ENCODE measurements around the gene MYH7B.

Gene MYH7B

GRCh38 chr20:34977365-34978091, 21.9 kb downstream of the MYH7B start:
- no peak for DNase-seq (ENCODE audit: low read depth, low spot score)

GRCh38 chr20:34978092-34978744, 22.6 kb downstream of the MYH7B start:
- no peak for DNase-seq (ENCODE audit: low read depth, low spot score)

DNA sequence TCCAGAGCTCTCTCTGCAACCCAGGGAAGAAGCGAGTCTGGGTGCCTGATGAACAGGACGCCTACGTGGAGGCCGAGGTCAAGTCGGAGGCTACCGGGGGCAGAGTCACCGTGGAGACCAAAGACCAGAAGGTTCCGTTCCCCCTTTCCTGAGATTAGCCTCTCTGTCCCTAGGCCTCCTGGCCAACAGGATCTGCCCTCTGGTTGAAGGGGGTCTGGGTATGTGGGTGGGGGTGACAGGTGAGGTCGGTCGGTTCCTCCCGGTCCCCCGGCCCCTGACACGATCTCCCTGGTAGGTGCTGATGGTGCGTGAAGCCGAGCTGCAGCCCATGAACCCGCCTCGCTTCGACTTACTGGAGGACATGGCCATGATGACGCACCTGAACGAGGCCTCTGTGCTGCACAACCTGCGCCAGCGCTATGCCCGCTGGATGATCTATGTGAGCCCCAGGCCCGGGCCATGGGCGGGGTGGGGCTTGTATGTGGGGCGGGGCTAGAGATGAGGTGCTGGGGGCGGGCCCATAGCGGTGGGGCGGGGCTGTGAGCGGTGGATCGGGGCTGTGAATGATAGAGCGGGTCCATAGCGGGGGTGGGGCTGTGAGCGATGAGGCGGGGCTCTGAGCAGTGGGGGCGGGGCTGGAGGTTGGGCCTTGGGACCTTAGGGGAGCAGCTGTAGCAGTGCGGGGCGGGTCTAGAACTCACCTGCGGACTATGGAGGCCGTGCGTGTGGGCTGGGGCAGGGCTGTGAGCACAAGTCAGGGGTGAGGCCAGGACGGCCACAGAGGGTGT, 23.9 kb downstream of the MYH7B start:
- no peak for DNase-seq (ENCODE audit: low read depth, low spot score)

DNA sequence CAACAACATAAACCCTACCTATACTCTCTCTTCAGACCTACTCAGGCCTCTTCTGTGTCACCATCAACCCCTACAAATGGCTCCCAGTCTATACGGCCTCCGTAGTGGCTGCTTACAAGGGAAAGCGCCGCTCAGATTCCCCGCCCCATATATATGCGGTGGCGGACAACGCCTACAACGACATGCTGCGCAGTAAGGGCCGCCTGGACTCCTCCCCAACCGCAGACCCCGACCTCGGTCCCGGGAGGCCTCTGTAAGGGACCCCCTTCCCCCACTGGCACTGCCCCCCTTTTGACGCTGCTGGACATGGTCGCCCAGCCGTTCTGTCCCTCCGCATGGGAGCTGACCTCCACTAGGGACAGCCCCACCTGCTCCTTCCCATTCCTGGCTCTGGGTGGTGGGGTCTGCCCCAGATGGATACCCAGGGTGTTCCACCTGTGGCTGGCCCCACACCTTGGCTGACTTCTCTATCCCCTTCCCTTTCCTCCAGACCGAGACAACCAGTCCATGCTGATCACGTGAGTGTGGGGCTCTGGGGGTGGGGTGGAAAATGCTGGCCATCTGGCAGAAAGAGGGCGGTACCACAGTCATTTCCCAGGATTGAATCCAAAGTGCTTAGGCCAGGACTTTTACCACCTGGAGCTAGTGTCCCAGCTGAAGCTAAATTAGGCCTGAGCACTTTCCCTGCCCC, 25.0 kb downstream of the MYH7B start:
- no peak for DNase-seq (ENCODE audit: low read depth, low spot score)

- DNase-seq (ENCODE audit: low read depth, low spot score): no peak
These were observed 26.8 kb downstream of the MYH7B start for GRCh38 chr20:34982270-34983088.

GRCh38 chr20:34983089-34983820, 27.6 kb downstream of the MYH7B start:
- DNase-seq (ENCODE audit: low read depth, low spot score): no peak

DNA sequence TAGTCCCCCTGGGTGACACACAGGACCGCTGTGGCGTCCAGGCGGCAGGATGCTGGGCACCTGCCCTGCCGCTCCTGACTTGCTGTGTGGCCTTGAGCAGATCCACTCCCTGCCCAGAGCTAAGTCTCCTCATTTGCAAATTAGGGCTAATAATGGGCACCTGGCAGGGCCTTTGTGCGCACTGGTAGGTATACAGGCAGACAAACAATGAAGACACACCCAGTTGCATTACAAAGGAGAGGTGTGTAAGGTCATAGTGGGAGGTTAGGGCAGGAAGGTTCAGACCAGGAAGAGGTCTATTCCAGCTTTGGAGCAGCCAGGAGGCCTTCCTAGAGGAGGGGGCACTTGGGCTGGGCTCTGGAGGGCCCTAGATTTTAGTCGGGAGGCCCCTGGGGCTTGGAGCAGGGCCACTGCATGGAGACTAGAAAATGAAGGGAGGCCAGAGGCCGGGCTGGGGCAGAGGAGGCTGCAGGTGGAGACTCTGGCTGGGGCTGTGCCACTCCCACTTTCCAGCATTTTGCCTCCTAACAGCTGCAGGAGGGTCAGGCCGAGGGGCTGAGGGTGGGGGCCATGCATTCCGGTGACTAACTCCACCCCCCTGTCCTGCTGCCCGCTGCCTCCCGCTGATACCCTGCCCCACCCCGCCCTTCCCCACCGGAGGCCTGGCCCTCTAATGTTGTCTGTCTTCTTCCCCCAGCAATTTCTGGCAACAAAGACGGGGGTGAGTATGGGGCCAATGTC, 28.5 kb downstream of the MYH7B start:
- DNase-seq (ENCODE audit: low read depth, low spot score): no peak

DNA sequence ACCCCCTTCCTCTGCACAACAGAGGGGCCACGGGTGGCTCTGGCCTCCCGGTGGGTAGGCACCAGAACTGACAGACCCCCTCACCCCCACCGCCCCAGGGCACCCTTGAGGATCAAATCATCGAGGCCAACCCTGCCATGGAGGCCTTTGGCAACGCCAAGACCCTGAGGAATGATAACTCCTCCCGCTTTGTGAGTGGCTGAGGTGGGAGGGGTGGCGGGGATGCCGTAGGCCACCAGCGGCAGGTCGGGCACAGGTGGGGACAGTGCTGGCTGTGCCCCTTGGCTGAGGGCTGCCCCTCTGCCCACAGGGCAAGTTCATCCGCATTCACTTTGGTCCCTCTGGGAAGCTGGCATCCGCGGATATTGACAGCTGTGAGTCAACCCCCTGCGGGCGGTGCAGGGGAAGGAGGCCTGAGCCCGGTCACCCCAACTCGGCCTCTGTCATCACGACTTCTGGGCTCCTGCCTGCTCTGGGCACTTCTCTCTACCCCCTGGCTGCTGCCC, 29.1 kb downstream of the MYH7B start:
- no peak for DNase-seq (ENCODE audit: low read depth, low spot score)

GRCh38 chr20:34985461-34986310, 30.0 kb downstream of the MYH7B start:
- DNase-seq (ENCODE audit: low read depth, low spot score): no peak

- DNase-seq (ENCODE audit: low read depth, low spot score): no peak
These were observed 30.9 kb downstream of the MYH7B start for GRCh38 chr20:34986311-34987287.

DNA sequence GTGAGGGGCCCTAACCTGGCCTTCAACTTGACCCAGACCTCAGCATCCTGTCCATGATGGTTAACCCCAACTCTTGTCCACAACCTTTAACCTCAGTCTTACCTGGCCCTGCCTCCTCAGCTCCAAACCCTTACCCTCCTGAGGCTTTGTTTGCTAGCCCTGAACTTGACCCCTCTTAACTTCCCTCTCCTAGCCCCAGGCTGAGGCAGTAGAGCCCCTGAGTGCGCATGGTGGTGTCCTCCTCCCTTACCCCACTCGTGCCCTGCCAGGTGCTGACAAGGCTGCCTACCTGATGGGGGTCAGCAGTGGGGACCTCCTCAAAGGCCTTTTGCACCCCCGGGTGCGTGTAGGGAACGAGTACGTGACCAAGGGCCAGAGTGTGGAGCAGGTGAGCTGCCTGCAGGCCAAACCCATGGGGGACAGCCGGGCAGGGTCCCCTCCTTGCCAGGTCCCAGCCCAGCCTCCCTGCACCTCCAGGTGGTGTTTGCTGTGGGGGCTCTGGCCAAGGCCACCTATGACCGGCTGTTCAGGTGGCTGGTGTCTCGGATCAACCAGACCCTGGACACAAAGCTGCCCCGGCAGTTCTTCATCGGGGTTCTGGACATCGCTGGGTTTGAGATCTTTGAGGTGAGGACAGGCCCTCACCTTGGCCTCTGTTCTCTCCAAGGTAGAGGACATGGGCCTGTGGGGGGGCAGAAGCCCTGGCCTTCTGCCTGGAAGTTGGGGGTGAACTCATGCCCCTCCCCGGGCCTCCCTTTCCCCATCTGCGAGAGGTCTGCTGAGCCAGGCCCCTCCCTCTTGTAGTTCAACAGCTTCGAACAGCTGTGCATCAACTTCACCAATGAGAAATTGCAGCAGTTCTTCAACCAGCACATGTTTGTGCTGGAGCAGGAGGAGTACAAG, 31.9 kb downstream of the MYH7B start:
- no peak for DNase-seq (ENCODE audit: low read depth, low spot score)

- no peak for DNase-seq (ENCODE audit: low read depth, low spot score)
These were observed 32.5 kb downstream of the MYH7B start for GRCh38 chr20:34988191-34988540.

- DNase-seq (ENCODE audit: low read depth, low spot score): no peak
These were observed 33.5 kb downstream of the MYH7B start for GRCh38 chr20:34989118-34989517.

- DNase-seq (ENCODE audit: low read depth, low spot score): no peak
These were observed 34.0 kb downstream of the MYH7B start for GRCh38 chr20:34989670-34990069.

GRCh38 chr20:34990231-34990630, 34.6 kb downstream of the MYH7B start:
- DNase-seq (ENCODE audit: low read depth, low spot score): no peak

- no peak for DNase-seq (ENCODE audit: low read depth, low spot score)
These were observed 35.1 kb downstream of the MYH7B start for GRCh38 chr20:34990661-34991214.
